ENCODE results near the gene ST6GALNAC2. TPM values are rescaled to one million over a fixed set of nuclear protein-coding genes. Genes with fewer than 3 reads are reported as not detected.

Gene ST6GALNAC2
- total RNA-seq, 4 donors from 2014 or later, result 5.4 to 27.1 (median 10.6) TPM

GRCh38 chr17:76542566-76542971, 43.1 kb downstream of the ST6GALNAC2 start:
- Histone ChIP-seq H3K9me3 (no peaks in the 10 kb centered on the region), H3K4me3 (no peak overlapping the region), H3K27me3 (peaks cover 32% of the 10 kb centered on the region), H3K4me1 (peaks cover 0 to 84% (median 40%) of the 10 kb centered on the region in 3 donors), H3K27ac (no peak overlapping the region), H3K36me3 (no peaks in the 10 kb centered on the region)
- no peak for ATAC-seq
- 72% methylated on average over 3 of the region's 10 CpGs; no CpG with 5 or more reads in 1 of the 2 donors for WGBS, 2 donors (ENCODE audit: low coverage in 1 of 2)
- TF ChIP-seq POLR2AphosphoS5 (IDR thresholded peaks at IDR 0.05) (no peak), EP300 (IDR thresholded peaks at IDR 0.05) (no peak), POLR2A (IDR thresholded peaks at IDR 0.05) (no peak)
- TF ChIP-seq, protein P1, sequence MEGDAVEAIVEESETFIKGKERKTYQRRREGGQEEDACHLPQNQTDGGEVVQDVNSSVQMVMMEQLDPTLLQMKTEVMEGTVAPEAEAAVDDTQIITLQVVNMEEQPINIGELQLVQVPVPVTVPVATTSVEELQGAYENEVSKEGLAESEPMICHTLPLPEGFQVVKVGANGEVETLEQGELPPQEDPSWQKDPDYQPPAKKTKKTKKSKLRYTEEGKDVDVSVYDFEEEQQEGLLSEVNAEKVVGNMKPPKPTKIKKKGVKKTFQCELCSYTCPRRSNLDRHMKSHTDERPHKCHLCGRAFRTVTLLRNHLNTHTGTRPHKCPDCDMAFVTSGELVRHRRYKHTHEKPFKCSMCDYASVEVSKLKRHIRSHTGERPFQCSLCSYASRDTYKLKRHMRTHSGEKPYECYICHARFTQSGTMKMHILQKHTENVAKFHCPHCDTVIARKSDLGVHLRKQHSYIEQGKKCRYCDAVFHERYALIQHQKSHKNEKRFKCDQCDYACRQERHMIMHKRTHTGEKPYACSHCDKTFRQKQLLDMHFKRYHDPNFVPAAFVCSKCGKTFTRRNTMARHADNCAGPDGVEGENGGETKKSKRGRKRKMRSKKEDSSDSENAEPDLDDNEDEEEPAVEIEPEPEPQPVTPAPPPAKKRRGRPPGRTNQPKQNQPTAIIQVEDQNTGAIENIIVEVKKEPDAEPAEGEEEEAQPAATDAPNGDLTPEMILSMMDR (IDR thresholded peaks at IDR 0.05), result no peak

DNA sequence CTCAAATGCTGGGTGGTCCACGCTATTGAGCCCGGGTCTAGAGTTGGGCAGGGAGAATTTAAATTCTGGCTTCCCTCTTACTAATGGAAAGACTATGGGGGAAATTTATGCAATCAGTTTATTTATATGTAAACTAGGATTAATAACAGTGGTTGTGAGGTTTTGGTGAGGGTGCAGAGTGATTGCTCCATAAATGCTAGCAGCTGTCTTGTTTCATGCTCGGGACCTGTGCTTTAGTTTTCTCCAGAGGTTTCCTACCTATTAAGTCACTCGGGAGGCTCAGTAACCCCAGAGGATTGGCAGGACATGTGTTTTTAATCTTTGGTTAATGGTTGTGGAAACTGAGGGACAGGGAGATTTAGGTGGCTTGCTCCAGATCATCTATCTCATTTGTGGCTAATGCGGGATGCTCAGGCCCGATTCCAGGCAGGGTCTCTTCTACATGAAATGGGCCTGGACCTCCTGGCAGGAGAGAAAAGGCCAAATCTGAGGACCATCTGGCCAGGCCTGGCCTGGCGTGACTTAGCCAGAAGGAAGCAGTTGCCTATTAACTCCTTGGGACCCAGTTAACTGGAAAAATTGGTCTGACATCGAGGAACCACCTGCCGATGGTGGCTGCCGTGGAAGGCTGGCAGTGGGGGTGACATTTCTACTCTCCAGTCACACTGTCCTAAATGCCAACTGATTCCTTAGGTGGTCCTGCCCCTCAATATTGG, 43.8 kb downstream of the ST6GALNAC2 start:
- no peak for ATAC-seq
- no peak overlapping the region for H3K4me3 ChIP-seq
- H3K27ac ChIP-seq, result peak overlapping the region in 1 of 4 donors; percentile 55
- peaks cover 0 to 85% (median 41%) of the 10 kb centered on the region in 3 donors for H3K4me1 ChIP-seq
- WGBS, 2 donors (ENCODE audit: low coverage in 1 of 2), result 70 to 80% methylated on average over 2 to 6 of the region's 10 CpGs
- TF ChIP-seq POLR2A (IDR thresholded peaks at IDR 0.05) (no peak), POLR2AphosphoS5 (IDR thresholded peaks at IDR 0.05) (no peak), EP300 (IDR thresholded peaks at IDR 0.05) (no peak)
- TF ChIP-seq, protein P1 (IDR thresholded peaks at IDR 0.05), result no peak
- H3K36me3 ChIP-seq, result no peaks in the 10 kb centered on the region
- peaks cover 39% of the 10 kb centered on the region for H3K27me3 ChIP-seq
- H3K9me3 ChIP-seq, result no peaks in the 10 kb centered on the region

DNA sequence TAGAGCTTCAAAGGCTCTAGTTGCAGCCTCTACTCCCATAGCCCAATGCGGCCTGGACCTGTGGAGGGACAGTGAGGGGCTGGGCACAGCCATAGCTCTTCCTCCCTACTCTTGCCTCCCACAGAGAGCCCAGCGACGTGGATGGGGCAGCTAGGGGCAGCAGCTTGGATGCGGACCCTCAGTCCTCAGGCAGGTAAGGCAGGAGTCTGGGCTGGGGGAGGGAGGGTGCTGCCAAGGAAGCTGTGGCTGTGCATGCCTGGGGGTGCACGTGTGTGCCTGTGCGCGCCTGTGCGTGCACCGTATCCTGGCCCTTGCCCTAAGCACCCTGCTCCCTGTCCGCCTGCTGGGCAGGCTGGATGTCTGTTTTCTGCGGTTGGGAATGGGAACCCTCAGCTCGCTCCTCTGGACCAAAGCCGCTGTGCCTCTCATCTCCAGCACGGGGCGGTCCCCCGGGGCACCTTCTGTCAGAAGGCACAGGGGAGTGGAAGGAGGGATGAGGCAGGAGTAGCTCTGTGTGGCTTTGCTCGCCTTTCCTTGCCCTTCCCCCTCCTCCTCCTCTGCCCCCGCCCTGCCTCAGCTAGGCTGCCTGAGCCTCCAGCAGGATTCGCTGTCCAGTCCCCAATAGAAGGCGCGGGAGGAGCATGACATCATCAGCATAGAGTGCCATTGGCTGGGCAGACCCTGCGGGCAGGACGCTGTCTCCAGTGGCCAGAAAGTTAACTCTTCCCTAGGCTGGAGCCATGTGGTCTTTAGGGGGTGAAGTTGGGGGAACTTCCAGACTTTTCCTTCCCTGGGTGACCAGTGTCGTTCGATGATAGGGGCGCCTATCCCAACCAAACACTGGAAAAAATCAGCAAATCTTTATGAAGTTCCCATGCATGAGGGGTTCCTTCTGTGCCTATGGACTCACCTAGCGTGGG, 45.0 kb downstream of the ST6GALNAC2 start:
- Histone ChIP-seq H3K4me3 (peak overlapping the region; percentile 24 to 50), H3K4me1 (peaks cover 0 to 92% (median 41%) of the 10 kb centered on the region in 3 donors), H3K27me3 (peaks cover 51% of the 10 kb centered on the region), H3K9me3 (no peaks in the 10 kb centered on the region), H3K36me3 (no peaks in the 10 kb centered on the region), H3K27ac (peak overlapping the region in 3 of 4 donors; percentile 55 to 75 (median 71))
- peak; percentile 98 for ATAC-seq
- 0% methylated on average over 1 of the region's 27 CpGs; no CpG with 5 or more reads in 1 of the 2 donors for WGBS, 2 donors (ENCODE audit: low coverage in 1 of 2)
- no peak for TF ChIP-seq POLR2AphosphoS5 (IDR thresholded peaks at IDR 0.05)
- TF ChIP-seq, protein P1 (IDR thresholded peaks at IDR 0.05), result peak in 3 of 4 experiments; percentile 21 to 47 (median 36)
- no peak for TF ChIP-seq POLR2A (IDR thresholded peaks at IDR 0.05)

- Histone ChIP-seq H3K4me1 (peaks cover 0 to 93% (median 44%) of the 10 kb centered on the region in 3 donors), H3K9me3 (no peaks in the 10 kb centered on the region), H3K4me3 (peak within 1 kb of the TSS; percentile 24 to 50), H3K27me3 (peaks cover 58% of the 10 kb centered on the region), H3K27ac (peak within 1 kb of the TSS in 3 of 4 donors; percentile 75 to 86 (median 76)), H3K36me3 (no peaks in the 10 kb centered on the region)
- no peak for ATAC-seq
- 75% methylated on average over 4 of the region's 22 CpGs; no CpG with 5 or more reads in 1 of the 2 donors for whole genome bisulfite sequencing, 2 donors (ENCODE audit: low coverage in 1 of 2)
- TF ChIP-seq, protein P1 (IDR thresholded peaks at IDR 0.05), result no peak
- TF ChIP-seq EP300 (IDR thresholded peaks at IDR 0.05) (no peak), POLR2AphosphoS5 (IDR thresholded peaks at IDR 0.05) (no peak), POLR2A (IDR thresholded peaks at IDR 0.05) (no peak)
Measured at GRCh38 chr17:76539631-76540271, 45.9 kb downstream of the ST6GALNAC2 start, which contains the start of gene PRCD. Gene PRCD, plus strand, starts transcription at chr17:76540044. Its CDS starts 98 bp downstream, at chr17:76540142.
